GM19372 (cell line): Measurements from ENCODE around the gene ITGAL.
"Not testable (repeated sequence)": the region's sequence is repeated elsewhere in the genome, so short reads cannot be mapped to it uniquely, and the experiment has no call there.

ENCODE experiments used
- ATAC-seq: cut with Tn5 transposase; IDR thresholded peaks from one replicate; pipeline ENCODE4 v1.9.1; 2021; ENCODE audit warnings: mild to moderate bottlenecking, low read depth, moderate library complexity; ENCODE audit not compliant: unreplicated experiment

The ITGAL gene

GRCh38 chr16:30457256-30457655, 15.3 kb upstream of the ITGAL start:
- ATAC-seq: no peak

- no peak for ATAC-seq
Measured at GRCh38 chr16:30457743-30458560, 14.6 kb upstream of the ITGAL start.

- ATAC-seq: peak; percentile 87
Measured at GRCh38 chr16:30458561-30459394, 13.8 kb upstream of the ITGAL start.

- no peak for ATAC-seq
Measured at GRCh38 chr16:30459456-30459855, 13.1 kb upstream of the ITGAL start.

- not testable (repeated sequence) for ATAC-seq
Measured at GRCh38 chr16:30461426-30461825, 11.1 kb upstream of the ITGAL start.

- no peak for ATAC-seq
Measured at GRCh38 chr16:30464078-30464477, 8.5 kb upstream of the ITGAL start.

- ATAC-seq: no peak
Measured at GRCh38 chr16:30470170-30470512, 2.4 kb upstream of the ITGAL start.

GRCh38 chr16:30470632-30470995, 1.9 kb upstream of the ITGAL start:
- ATAC-seq: no peak

GRCh38 chr16:30473231-30474073, 910 bp downstream of the ITGAL start:
- ATAC-seq: no peak

GRCh38 chr16:30474074-30474452, 1.5 kb downstream of the ITGAL start:
- ATAC-seq: no peak

GRCh38 chr16:30474684-30475083, 2.1 kb downstream of the ITGAL start:
- ATAC-seq: no peak

GRCh38 chr16:30476991-30477390, 4.4 kb downstream of the ITGAL start:
- ATAC-seq: no peak

GRCh38 chr16:30477773-30478172, 5.2 kb downstream of the ITGAL start:
- ATAC-seq: not testable (repeated sequence)

GRCh38 chr16:30478766-30479478, 6.4 kb downstream of the ITGAL start:
- no peak for ATAC-seq

GRCh38 chr16:30481381-30481780, 8.8 kb downstream of the ITGAL start:
- no peak for ATAC-seq

GRCh38 chr16:30482366-30482765, 9.8 kb downstream of the ITGAL start:
- ATAC-seq: no peak

- ATAC-seq: no peak
Measured at GRCh38 chr16:30484887-30485286, 12.3 kb downstream of the ITGAL start.

- no peak for ATAC-seq
Measured at GRCh38 chr16:30485818-30486436, 13.4 kb downstream of the ITGAL start.

- ATAC-seq: no peak
Measured at GRCh38 chr16:30488764-30489605, 16.4 kb downstream of the ITGAL start.
